Activated T-helper 1 cell treated with anti-CD3 and anti-CD28 coated beads, Interleukin-2, amount 50 U/mL, for 16 hours (primary cell): ENCODE measurements around the gene POLR1B.
"Not testable (repeated sequence)": the region's sequence is repeated elsewhere in the genome, so short reads cannot be mapped to it uniquely, and the experiment has no call there.

Experiments used
- DNase-seq, 2 donors: peaks; one replicate each; pipeline ENCODE4 v3.0.0-alpha.2; 2020; ENCODE audit warnings: low read depth in 1 of 2, low spot score in 1 of 2

Gene POLR1B

GRCh38 chr2:112542123-112542983, at the start of gene POLR1B:
POLR1B (plus strand) TSS chr2:112542465; CDS start chr2:112542495, 30 bp downstream.
- peak; percentile 47 to 56 for DNase-seq

- no peak for DNase-seq
Measured at GRCh38 chr2:112493048-112493447, 49.2 kb upstream of the POLR1B start.

- DNase-seq = no peak
Measured at GRCh38 chr2:112493858-112494648, 48.2 kb upstream of the POLR1B start.

GRCh38 chr2:112494828-112495227, 47.4 kb upstream of the POLR1B start:
- no peak for DNase-seq

GRCh38 chr2:112495878-112496277, 46.4 kb upstream of the POLR1B start:
- not testable (repeated sequence) for DNase-seq

GRCh38 chr2:112500850-112501484, 41.3 kb upstream of the POLR1B start:
- DNase-seq = not testable (repeated sequence)

GRCh38 chr2:112509239-112509998, 32.8 kb upstream of the POLR1B start:
- DNase-seq = not testable (repeated sequence)

- DNase-seq = no peak
Measured at GRCh38 chr2:112516801-112517200, 25.5 kb upstream of the POLR1B start.

GRCh38 chr2:112518807-112519206, 23.5 kb upstream of the POLR1B start:
- DNase-seq = no peak

- no peak for DNase-seq
Measured at GRCh38 chr2:112519506-112519905, 22.8 kb upstream of the POLR1B start.

- DNase-seq = no peak
Measured at GRCh38 chr2:112520234-112520783, 22.0 kb upstream of the POLR1B start.

- DNase-seq = no peak
Measured at GRCh38 chr2:112523291-112523777, 18.9 kb upstream of the POLR1B start.

- DNase-seq = not testable (repeated sequence)
Measured at GRCh38 chr2:112524276-112524675, 18.0 kb upstream of the POLR1B start.

- no peak for DNase-seq
Measured at GRCh38 chr2:112528541-112528940, 13.7 kb upstream of the POLR1B start.

- no peak for DNase-seq
Measured at GRCh38 chr2:112529757-112530156, 12.5 kb upstream of the POLR1B start.

GRCh38 chr2:112530728-112531127, 11.5 kb upstream of the POLR1B start:
- DNase-seq = no peak

GRCh38 chr2:112534826-112535225, 7.4 kb upstream of the POLR1B start:
- no peak for DNase-seq

GRCh38 chr2:112536665-112537064, 5.6 kb upstream of the POLR1B start:
- DNase-seq = not testable (repeated sequence)

GRCh38 chr2:112539306-112539705, 3.0 kb upstream of the POLR1B start:
- no peak for DNase-seq

- DNase-seq = no peak
Measured at GRCh38 chr2:112540906-112541305, 1.4 kb upstream of the POLR1B start.
